GM15510 (cell line): ENCODE measurements around the gene GIGYF1.
A peak's percentile ranks its signal among the peaks of the same experiment; 100 is the strongest.

ENCODE experiments used
- POLR2A ChIP-seq: IDR thresholded peaks from 3 replicates; pipeline ENCODE4 v1.6.1; 2011; ENCODE audit warnings: borderline replicate concordance; ENCODE audit not compliant: insufficient read length; ENCODE audit errors: extremely low read depth

GIGYF1 gene

GRCh38 chr7:100640517-100641440 lies 53.3 kb downstream of the GIGYF1 start:
- TF ChIP-seq POLR2A, result no peak

- TF ChIP-seq POLR2A, result no peak
These were observed 54.0 kb downstream of the GIGYF1 start for GRCh38 chr7:100639995-100640516.

GRCh38 chr7:100632951-100633717 lies 60.9 kb downstream of the GIGYF1 start:
- TF ChIP-seq POLR2A, result peak; percentile 46

- no peak for TF ChIP-seq POLR2A
These were observed 64.0 kb downstream of the GIGYF1 start for GRCh38 chr7:100630066-100630465.
